ENCODE results near the gene RIPK3.

The RIPK3 gene

DNA sequence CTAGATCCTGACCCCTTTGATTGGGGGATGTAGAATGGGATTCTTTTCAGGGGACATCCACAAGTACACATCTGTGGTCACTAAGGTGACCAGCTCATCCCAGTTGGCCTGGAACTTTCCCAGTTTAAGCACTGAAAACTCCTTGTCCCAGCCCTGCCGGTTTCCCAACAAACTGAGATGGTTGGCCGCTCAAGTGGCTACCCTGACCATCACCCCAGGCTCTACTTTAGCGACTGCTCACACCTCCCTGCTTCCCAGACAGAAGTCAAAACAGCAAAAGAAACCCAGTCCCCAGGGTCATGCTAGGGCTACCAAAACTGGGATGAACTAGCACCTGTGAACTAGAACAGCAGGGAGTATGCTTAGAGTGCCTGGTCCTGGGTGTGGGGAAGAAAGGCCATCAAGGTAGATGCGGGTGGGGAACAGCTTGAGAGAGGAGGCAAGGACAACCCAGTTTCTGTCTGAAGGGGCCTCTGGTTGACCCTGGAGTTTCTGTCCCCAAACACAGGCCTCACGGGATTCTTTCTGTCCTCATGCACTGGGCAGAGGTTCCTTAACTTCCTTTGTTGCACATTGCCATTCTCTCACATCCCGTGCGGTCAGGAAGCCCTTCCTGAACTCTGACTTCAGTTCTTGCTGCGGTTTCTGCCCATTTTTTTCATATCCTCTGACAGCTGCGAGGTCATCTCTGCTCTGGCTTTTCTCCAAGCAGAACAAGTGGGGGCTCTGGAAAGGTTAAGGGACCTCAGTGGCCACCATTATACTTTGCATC lies 26.9 kb downstream of the RIPK3 start:
- in situ Hi-C loops (cut with MboI; ENCODE audit: low pct_unique_long_range_greater_than_20kb, low sequenced_read_pairs), result no loop called here
- DNase-seq, result peak; percentile 82

DNA sequence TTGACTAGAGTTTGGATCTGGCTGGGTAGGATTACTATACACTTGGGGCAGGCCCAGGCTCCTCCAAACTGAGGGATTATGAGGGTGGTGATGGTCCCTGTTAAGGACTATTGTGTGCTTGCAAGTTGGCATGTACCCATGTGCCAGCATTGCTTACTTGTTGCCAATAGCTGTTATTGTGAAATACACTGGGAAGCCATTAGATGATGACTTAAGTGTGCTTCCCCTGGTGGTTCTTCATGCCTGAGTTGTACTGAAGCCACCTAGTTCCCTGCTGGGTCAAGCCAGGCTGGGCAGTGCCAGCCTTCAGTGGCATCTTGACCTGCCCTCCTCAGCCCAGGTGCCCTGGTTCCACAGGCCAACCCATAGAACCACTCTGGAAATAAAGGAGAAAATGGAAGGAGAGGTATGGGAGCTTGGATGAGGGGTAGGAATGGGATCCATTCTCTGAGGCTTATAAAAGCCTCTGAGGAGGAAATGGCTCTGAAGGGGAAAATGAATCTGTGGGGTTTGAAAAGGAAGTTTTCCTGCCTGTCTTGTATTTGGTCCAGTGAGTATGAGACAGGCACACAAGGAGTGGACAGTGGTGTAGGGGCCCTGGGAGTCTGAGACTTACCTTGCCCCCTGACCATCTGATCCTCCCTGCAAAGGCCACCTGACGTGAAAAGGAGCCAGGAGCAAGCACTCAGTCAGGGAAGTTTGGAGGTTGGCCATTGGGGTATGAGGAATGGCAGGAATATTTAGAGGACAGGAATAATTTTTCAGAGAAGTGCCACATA lies 27.8 kb downstream of the RIPK3 start:
- DNase-seq, result no peak
- in situ Hi-C loops (cut with MboI; ENCODE audit: low pct_unique_long_range_greater_than_20kb, low sequenced_read_pairs), result no loop called here

GRCh38 chr14:24310646-24311604 lies 28.9 kb downstream of the RIPK3 start, which contains the start of gene LTB4R:
LTB4R (plus strand) TSS chr14:24311502; CDS start chr14:24315652, 4,150 bp downstream.
- no peak for DNase-seq
- in situ Hi-C loops (cut with MboI; ENCODE audit: low pct_unique_long_range_greater_than_20kb, low sequenced_read_pairs), result no loop called here

DNA sequence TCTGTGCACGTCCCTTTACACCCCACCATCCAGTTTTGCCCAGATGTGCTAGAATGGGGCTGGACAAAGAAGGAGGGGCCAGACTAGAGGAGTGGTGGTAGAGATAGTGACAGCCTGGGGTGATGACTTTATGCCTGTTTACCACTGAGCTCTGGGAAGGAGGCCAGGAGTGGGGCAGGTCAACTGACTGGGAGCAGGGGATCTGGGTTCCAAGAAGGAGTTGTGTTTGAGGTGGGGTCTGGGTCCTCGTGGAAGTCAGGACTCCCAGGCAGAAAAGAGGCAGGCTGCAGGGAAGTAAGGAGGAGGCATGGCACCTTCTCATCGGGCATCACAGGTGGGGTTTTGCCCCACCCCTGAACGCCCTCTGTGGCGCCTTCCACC lies 29.5 kb downstream of the RIPK3 start:
- in situ Hi-C loops (cut with MboI; ENCODE audit: low pct_unique_long_range_greater_than_20kb, low sequenced_read_pairs), result no loop called here
- DNase-seq, result no peak

DNA sequence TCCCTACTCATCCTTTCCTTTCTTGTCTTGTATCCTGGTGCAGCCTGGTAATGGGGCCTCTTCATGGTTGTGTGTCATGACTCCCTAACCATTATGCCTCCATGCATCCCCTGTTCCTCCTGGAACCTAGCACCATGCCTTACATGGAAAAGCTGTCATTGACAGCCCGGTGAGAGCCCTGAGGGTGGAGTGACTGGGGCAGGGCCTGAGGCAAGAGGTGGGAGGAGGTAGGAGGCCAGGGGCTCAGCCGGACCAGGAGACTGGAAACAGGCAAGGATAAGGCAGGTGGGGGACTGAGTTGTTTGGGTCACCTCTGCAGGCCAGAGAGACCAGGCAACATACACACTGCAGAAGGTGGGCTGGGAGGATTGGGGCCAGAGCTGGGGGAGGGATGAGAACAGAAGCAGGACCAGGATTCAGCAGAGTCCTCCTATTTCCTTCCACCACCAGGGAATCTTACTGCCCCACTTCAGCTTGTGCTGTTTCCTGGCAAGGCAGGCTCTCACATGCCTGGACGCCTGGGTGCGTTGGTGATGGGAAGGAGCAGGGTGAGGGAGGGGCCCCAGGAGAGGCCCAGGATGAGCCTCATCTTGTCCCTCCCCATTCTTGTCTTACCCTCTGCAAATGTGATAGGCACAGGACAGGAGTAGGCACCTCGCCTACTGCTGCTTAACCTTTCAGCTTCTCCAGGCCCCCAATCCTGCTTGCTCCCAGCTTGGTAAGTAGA lies 30.1 kb downstream of the RIPK3 start, which contains the start of gene LTB4R2:
Gene LTB4R2 (plus strand): TSS at position 603 of the 727 bp plus-strand sequence. CDS start 525 bp downstream, outside the sequence.
- DNase-seq, result no peak
- in situ Hi-C loops (cut with MboI; ENCODE audit: low pct_unique_long_range_greater_than_20kb, low sequenced_read_pairs), result no loop called here

DNA sequence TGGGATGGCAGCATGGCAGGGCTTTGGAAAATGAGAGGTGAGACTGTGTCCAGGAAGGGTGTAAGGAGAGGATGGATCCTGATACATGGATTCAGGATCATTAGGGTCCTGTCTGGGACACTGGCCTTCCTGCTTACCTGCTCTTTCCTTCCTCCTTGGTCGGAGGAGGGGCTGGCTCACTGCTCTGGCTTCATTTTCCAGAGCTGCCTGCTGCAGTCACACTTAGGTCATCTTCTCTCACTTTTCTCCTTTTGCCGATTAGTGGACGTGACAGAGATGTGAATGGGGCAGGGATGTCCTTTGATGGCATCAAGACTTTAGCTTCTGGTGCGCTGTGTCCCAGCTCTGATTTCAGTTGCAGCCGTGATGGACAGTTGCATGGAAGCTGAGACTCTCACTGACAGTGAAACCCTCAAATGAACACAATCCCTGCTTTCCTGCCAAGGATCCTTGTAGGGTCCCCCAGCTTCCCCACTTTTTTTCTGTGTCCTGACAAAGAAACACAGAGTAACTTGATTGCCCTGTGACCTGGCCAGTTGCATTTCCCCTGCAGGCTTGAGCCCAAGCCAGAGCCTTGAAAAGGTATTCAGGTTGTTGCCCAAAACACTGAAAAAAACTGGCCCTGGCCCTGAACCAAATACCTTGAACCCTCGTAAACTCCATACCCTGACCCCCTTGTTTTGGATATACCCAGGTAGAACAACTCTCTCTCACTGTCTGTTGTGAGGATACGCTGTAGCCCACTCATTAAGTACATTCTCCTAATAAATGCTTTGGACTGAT lies 31.3 kb downstream of the RIPK3 start:
- in situ Hi-C loops (cut with MboI; ENCODE audit: low pct_unique_long_range_greater_than_20kb, low sequenced_read_pairs), result no loop called here
- DNase-seq, result no peak

DNA sequence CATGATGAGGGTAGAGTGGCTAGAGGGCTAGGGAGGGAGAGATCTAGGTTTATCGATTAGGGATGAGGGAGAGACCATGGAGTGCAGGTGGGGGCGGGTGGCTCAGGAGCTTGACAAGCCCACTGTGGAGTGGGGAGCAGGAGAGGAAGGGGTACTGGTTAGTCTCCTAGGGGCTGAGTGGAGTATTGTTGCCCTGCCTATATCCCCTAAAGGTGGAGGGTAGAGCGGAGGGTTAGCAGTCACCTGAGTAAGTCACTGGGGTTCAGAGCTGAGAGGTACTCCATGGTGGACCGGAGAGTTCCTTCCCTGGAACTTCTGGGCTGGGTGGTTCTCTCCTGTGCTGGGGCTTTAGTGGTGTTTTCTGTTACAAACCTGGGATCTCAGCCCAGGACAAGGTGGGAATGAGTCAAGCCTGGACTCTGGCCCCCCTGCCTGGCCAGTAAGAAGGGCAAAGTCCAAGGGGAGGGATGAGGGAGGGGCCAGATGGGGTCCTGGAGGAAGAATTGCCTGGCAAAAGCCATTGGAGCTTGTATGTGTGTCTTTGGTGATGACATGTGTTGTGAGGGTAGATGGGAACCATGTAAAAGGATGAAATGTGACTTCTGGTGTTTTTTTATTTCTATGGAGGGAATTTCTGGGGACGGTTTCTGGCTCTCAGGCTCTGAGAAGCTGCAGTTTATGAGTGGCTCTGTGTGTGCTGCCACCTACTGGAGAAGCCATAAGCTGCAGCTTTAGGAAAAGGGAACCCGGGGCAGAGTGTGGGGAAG lies 32.0 kb downstream of the RIPK3 start, which contains the start of gene CIDEB:
Gene CIDEB (minus strand): TSS at position 403 of the 767 bp plus-strand sequence. CDS start 119 bp downstream, at position 284.
- peak; percentile 87 for DNase-seq
- in situ Hi-C loops (cut with MboI; ENCODE audit: low pct_unique_long_range_greater_than_20kb, low sequenced_read_pairs), result no loop called here

DNA sequence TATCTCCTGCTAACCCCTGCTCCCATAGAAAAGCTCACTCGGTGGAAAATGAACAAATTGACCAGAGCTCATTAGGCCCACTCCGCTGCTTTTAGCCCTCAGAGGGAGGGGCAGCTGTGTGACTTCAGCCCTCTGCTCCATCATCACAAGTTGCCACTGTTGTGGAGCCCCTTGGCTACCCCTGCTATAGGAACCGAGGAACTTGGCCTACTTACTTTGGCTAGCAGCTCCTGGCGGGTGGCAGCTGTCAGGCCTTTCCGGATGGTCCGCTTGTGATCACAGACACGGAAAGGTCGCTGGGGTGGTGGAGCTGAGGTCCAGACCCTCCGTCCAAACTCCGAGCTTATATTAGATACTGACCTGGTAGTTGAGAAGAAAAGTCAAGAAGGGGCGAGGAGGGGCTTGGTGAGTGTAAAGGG lies 32.6 kb downstream of the RIPK3 start:
- in situ Hi-C loops (cut with MboI; ENCODE audit: low pct_unique_long_range_greater_than_20kb, low sequenced_read_pairs), result no loop called here
- DNase-seq, result no peak

- no peak for DNase-seq
Observed at GRCh38 chr14:24304019-24304387, 35.8 kb downstream of the RIPK3 start.

DNA sequence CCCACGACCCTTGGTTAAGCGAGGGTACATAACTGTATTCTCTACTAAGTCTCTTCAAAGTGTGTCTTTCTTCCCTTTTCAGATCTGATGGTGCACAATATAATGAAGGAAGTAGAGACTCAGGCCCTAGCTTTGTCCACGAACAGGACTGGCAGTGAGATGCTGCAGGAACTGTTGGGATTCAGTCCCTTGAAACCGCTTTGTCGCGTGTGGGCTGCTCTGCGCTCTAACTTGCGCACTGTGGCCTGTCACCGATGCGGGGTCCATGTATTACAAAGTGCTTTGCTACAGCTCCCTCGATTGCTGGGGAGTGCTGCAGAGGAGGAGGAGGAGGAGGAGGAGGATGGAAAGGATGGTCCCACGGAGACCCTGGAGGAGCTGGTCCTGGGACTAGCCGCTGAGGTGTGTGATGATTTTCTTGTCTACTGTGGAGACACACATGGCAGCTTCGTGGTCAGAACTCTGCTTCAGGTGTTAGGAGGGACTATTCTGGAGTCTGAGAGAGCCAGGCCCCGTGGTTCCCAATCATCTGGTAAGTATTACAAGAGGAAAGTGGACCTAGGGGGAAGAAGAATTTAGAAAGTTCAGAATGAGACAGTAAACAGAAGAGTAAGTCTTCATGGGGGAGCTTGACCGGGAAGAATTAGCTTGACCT lies 39.3 kb downstream of the RIPK3 start:
- in situ Hi-C loops (cut with MboI; ENCODE audit: low pct_unique_long_range_greater_than_20kb, low sequenced_read_pairs), result no loop called here
- DNase-seq, result no peak

More at GRCh38 chr14:24304019-24304387, 35.8 kb downstream of the RIPK3 start:
- in situ Hi-C loops (cut with MboI; ENCODE audit: low pct_unique_long_range_greater_than_20kb, low sequenced_read_pairs), result no loop called here

DNA sequence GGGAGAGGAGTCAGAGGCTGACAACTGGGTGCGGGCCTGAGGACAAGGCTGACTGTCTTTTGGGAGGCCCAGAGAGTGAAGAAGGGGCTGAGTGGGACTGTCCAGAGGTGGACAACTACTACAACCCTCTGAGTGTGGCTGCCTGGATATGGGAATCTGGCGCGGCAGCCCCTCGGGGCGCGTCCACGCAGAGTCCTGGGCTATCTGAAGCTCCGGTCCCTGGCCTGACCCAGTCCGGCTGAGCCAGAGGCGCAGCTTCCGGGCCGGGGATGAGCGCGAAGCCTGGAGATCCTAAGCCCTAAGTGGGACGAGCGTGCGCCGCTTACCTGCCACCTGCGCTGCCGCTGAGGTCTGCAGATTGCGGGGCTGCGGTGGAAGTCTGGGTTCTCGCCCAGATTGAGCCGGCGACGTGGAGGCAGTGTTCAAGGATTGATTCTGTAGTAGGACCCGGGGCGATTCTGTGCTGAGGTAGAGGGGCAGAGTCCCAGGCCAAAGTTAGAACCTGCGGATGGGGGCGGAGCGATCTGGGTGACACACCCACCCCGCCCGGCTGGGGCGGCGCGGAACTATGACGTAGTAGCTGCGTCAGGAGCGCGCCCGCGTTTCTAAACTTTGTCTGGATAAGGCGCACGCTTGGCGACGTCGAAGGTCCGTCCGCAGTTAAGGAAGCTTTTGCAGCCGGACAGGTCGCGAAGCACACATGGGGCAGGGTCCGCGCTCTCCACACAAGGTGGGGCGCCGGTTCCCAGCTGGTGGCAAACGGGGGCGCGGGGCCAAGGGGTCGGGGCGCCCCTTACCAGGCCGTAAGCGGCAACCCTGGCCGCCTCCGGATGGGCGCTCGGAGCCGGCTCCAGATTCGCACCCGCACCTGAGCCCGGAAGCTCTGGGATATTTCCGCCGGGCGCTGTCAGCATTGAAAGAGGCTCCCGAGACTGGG lies 40.3 kb downstream of the RIPK3 start, which contains the start of the genes DHRS1 and NOP9:
Gene DHRS1 (minus strand): TSS at position 526 of the 937 bp plus-strand sequence. CDS start 674 bp downstream, outside the sequence.
Gene NOP9 (plus strand): TSS at position 596 of the 937 bp plus-strand sequence. CDS start 105 bp downstream, at position 701.
- in situ Hi-C loops (cut with MboI; ENCODE audit: low pct_unique_long_range_greater_than_20kb, low sequenced_read_pairs), result loop anchor here (10.0 kb wide), 1 partner anchor 55 kb away; the partner anchor contains the start of gene TINF2
- DNase-seq, result peak; percentile 95

- no peak for DNase-seq
- in situ Hi-C loops (cut with MboI; ENCODE audit: low pct_unique_long_range_greater_than_20kb, low sequenced_read_pairs), result loop anchor here (10.0 kb wide), 1 partner anchor 54 kb away; the partner anchor contains the start of gene TINF2
Observed at GRCh38 chr14:24298892-24299254, 40.9 kb downstream of the RIPK3 start.

DNA sequence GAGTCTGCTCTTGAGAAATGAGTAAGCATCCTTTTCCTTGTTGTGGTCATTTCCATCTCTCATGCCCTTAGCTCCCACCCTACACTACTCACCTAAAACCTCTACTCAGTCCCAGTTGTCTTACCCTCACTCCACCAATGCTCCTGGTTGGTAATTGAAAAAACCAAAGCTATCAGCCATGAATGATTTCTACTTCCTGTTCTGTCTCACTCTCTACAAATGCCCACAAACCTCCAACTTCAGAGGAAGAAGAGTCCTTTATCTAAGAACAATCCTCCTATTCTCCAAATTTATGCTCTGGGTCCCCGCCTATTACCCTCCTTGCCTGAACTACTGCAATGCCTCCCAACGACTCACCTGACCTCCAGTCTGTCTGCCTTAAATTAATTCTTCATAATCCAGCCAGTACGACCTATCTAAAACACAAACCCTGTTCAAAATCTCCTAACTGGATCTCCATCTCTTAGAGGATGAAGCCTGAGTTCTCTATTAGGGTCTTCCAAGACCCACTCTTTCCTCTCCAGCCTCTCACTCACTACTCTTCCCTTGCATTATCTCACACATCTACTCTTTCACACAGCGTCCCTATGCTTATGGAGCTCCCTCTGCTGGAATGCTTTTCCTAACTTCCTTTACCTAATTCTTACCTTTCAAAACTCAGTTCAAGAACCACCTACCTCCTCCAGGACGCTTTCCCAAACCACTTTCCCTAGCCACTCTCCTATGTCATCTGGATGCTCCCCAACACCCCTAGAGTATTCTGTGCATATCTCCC lies 42.4 kb downstream of the RIPK3 start:
- peak; percentile 75 for DNase-seq
- in situ Hi-C loops (cut with MboI; ENCODE audit: low pct_unique_long_range_greater_than_20kb, low sequenced_read_pairs), result loop anchor here (10.0 kb wide), 1 partner anchor 53 kb away; the partner anchor contains the start of gene TINF2
